Liver (tissue), 2 donors: Measurements from ENCODE around the gene HIBADH.

Experiments
- TAF1 ChIP-seq: conservative IDR thresholded peaks from 2 replicates; pipeline ENCODE4 v1.6.1; 2016; ENCODE audit warnings: antibody characterized with exemption, mild to moderate bottlenecking
- TF ChIP-seq, protein P1 (sequence below): IDR thresholded peaks from 2 replicates; pipeline ENCODE4 v1.6.1; 2016; ENCODE audit warnings: antibody characterized with exemption
- donor health status: healthy.

DNA sequence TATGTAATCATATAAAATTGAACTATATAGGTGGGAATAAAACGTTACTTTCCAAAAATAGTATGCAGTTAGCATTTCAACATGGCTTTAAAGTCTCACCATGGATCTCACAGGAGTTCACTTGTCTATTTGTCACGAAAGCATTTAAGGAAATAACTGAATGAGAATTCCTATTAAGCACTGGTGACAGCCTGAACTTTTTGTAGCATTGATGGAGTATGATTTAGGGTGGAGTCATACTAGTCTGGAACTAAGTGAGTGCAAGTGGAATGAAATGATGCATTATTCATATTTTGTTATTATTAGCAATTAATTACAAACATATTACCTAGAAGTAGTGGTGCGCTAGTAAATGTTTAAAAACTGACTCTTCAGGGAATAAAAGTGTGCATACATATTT lies 26.0 kb upstream of the HIBADH start:
- TF ChIP-seq TAF1, result no peak
- TF ChIP-seq, protein P1, sequence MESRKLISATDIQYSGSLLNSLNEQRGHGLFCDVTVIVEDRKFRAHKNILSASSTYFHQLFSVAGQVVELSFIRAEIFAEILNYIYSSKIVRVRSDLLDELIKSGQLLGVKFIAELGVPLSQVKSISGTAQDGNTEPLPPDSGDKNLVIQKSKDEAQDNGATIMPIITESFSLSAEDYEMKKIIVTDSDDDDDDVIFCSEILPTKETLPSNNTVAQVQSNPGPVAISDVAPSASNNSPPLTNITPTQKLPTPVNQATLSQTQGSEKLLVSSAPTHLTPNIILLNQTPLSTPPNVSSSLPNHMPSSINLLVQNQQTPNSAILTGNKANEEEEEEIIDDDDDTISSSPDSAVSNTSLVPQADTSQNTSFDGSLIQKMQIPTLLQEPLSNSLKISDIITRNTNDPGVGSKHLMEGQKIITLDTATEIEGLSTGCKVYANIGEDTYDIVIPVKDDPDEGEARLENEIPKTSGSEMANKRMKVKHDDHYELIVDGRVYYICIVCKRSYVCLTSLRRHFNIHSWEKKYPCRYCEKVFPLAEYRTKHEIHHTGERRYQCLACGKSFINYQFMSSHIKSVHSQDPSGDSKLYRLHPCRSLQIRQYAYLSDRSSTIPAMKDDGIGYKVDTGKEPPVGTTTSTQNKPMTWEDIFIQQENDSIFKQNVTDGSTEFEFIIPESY, result no peak
